SIG-M5 (cell line): ENCODE measurements around the gene IFITM10.

Experiments
- DNase-seq: peaks from one replicate; lab custom pipeline; 2025; lab: John Stamatoyannopoulos, UW

Gene IFITM10

DNA sequence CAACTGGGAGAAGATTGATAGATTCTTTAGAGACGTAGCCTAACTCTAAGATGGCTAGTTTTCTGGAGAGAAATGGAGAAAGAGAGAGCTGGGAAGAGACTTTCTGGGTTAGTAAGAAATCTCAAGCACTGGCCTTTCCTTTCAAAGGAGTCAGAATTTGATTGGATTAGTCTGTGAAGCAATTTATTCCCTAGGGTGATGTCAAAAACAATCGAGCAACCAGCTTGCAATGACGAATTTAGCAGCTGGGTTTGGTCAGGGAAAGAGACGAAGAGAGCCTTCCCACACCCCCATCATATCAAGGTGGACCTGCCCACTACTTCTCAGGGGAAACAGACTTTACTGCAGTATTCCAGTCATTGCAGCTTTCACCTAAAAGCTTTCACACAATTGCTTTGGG lies 42.6 kb downstream of the IFITM10 start:
- DNase-seq, result no peak

DNA sequence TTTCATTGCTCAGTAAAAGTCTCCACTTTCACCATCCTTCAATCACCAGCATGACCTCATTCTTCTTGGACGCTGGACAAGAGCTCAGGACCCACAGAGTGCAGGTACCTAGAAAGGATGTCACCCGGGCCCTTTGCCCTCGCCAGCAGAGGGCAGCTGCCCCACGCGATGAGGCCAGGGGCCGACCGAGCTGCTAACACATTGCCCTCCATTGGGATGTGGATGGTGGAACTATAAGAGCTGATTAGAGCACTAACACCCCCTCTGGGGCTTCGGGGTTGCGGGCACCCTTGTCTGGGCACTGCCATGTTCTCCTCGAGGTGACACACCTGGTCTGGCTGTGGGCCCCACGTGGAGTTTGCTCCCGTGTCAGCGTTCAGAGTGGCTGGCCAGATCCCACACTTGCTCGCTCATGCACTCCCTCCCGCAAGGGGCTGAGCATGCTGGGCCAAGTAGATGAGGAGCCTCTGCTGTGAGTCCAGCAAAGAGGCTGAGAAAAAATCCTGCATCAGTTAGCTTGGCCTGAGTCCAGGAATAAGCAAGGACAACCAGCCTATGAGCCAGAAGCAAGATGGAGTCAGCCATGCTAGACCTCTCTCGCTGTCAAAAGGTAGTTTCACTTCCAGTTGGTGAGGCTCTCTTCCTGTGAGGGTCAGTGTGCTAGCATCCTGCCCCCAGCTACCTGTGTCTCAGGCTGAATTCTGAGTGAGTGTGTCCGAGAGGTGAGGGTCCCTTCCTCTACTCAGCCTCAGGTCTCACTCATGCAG lies 43.6 kb downstream of the IFITM10 start:
- no peak for DNase-seq

DNA sequence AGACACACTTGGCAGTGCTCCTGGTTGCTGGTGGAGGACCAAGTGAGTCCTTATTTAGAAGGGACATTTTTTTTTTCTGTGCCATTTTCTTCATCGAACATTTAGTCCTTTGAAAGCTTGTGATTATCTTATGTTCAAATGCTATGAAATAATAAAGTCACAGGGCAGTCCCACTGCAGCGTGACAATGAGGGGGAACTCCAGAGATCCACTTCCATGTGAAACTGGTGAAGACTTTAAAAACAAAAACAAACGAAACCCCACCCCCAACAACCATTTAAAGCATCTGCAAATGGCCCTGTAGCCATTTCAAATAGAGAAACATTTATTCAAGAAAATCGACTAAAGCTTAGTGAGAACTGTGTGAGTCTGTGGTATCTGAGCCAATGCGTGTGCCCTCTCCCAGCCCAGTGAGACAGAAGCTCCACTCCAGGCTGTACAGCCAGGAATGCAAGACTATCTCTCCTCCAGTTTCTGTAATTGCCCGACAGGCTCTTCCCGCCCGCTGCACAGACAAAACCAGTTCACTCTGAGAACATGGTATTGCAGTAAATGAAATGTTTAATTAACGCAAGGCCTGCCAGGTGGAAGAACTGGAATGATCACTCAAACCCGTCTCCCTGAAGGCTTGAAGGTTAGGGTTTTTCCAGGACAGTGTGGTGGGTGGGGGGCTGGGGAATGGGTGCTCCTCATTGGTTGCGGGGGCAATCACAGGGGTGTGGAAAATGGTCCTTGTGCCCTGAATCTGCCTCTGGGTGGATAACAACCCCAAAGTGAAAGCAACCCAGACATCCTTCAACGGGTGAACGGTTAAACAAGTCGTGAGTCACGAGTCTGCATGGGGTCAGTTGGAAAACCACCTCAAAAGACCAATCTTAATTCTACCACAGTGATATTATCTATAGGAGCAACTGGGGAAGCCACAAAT lies 45.0 kb downstream of the IFITM10 start:
- DNase-seq, result no peak

DNA sequence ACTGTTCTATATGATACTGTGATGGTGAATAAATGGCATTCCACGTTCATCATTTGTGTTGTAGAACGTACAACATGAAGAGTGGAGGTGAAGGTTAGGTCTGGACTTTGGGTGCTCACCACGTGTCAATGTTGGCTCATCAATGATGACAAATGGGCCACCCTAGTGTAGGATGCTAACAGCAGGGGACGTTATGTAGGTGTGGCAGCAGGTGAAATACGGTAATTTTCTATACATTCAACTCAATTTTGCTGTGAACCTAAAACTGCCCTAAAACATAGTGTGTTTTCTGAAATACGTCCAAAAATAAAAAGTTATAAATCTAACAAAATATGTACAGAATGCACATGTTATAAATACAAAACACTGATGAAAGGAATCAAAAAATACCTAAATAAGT lies 47.2 kb downstream of the IFITM10 start:
- DNase-seq, result no peak

DNA sequence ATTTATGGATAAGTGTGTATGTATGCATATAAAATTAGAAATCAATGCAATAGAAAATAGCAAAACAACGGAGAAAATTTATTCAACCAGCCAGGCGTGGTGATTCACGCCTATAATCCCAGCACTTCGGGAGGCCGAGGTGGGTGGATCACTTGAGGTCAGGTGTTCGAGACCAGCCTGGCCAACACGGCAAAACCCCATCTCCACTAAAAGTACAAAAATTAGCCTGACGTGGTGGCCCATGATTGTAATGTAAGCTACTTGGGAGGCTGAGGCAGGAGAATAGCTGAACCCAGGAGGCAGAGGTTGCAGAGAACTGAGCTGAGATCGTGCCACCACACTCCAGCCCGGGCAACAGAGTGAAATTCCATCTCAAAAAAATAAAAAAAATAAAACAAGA lies 47.9 kb downstream of the IFITM10 start:
- DNase-seq, result no peak

DNA sequence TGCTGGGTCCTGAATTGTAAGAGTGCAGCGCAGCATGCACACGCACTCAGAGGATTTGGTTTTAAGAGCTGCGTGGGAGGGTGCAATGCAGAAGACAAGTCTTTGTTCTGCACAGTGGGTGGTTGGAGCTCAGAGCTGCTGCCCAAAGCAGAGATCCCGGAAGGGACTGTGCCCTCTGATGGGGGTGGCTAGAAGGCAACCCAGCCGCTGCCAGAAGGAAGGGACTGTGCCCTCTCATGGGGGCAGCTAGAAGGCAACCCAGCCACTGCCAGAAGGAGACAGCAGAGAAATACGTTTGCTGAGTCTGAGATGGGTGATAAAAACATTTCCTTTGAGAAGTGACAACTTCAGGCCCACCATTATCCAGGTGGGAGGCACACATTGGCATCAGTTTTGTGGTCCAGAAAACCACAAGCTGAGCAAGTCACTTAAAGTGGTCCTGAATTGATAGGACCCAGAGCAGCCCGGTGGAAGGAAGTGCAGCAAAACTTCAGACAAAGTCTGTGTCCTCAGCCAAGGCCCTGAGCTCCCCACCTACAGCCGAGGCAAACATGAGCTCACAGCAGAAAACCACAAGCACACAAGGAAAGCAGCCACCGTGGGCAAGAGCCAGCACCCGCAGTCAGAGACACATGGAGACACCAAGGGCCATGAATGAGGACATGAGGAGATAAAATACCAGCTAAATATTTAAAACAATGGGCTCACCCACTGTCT lies 49.1 kb downstream of the IFITM10 start:
- no peak for DNase-seq

DNA sequence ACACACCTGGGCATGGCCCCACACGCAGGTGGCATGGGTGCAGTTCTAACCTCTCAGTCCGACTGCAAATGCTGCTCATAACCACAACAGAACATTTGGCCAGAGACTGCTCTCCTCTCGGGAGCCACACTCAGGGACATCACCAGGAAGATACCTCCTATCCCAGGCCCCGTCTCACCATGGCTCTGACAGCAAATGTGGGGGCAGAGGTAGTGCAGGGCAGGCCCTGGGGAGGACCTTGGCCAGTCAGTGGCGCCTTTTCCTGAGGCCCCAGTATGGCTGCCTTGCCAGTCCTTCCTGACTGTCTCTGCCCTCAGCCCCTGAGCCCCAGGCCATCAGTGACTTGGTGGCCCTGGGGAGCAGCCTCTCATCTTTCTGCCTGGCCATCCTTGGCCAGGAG lies 50.6 kb downstream of the IFITM10 start:
- no peak for DNase-seq

DNA sequence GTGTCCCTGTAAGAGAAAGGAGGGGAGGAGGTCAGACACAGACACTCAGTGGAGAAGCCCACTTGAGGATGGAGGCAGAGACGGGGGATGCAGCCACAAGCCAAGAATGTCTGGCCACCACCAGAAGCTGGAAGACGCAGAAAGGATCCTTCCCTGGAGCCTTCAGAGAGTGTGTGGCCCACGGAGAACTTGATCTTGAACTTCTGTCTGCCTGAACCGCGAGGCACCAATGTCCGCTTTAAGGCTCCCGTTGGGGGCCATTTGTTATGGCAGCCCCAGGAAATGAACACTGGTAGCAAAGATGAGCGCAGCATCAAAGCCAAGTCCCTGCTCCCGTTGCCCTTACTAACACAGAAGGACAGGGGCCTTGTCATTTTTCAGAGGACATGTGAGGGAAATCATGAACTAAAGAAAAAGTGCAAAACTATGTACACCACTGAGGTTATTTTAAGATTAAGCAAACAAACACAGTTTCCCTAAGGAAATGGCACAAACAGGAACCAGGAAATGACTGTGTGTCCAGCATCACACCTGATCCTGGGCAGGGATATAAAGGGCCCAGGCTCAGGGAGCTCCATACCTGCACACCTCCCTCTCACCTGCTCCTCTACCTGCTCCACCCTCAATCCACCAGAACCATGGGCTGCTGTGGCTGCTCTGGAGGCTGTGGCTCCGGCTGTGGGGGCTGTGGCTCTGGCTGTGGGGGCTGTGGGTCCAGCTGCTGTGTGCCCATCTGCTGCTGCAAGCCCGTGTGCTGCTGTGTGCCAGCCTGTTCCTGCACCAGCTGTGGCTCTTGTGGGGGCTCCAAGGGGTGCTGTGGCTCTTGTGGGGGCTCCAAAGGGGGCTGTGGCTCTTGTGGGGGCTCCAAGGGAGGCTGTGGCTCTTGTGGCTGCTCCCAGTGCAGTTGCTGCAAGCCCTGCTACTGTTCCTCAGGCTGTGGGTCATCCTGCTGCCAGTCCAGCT lies 53.5 kb downstream of the IFITM10 start, which contains the start of gene KRTAP5-6:
KRTAP5-6 (plus strand) TSS at position 588 of the 963 bp plus-strand sequence; CDS start at position 639, 51 bp downstream.
- no peak for DNase-seq

DNA sequence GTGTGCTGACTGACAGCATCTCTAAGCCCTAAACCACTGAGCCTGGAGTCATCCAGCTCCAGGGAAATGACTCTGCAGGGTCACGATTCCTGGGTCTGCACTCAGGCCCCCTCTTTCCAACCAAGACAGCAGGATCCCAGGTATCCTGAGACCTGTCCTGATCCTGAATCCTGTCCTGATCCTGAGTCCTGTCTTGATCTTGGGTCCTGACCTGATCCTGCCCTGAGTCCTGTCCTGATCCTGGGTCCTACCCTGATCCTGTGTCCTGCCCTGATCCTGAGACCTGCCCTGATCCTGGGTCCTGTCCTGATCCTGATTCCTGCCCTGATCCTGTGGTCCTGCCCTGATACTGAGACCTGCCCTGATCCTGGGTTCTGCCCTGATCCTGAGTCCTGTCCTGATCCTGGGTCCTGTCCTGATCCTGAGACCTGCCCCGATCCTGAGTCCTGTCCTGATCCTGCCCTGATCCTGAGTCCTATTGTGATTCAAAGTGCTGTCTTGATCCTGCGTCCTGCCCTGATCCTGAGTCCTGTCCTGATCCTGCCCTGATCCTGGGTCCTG lies 54.8 kb downstream of the IFITM10 start:
- no peak for DNase-seq

DNA sequence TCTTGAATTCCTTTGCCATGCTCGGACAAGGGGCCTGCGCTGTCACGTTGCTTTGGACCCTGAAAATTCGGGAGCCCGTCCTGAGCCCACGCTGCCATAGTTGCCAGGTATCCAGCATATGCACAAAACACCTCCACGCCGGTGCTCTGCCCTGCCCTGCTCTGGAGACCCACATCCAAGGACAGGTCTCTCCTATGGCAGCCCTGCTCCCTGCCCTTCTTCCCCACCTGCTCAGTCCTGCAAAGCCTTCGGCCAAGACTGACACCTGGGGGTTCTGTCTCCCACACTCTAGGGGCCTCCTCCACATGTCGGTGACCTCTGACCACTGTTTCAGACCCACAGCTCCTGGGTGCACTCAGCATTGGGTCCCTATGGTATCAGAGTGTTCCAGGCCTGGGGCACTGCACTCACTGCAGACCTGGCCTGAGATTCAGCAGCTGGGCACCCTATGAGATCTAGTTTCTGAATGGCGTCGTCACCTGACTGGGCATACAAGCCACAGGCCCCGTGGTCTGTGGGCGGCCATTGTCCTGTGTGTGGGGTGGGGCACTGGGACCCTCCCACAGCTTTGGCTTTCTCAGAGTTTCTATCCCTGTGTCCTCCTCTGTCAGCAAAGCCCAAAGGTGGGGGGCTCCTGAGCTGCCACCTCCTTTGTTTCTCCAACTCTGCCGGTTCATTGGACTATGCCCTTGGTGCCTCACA lies 55.4 kb downstream of the IFITM10 start:
- no peak for DNase-seq

DNA sequence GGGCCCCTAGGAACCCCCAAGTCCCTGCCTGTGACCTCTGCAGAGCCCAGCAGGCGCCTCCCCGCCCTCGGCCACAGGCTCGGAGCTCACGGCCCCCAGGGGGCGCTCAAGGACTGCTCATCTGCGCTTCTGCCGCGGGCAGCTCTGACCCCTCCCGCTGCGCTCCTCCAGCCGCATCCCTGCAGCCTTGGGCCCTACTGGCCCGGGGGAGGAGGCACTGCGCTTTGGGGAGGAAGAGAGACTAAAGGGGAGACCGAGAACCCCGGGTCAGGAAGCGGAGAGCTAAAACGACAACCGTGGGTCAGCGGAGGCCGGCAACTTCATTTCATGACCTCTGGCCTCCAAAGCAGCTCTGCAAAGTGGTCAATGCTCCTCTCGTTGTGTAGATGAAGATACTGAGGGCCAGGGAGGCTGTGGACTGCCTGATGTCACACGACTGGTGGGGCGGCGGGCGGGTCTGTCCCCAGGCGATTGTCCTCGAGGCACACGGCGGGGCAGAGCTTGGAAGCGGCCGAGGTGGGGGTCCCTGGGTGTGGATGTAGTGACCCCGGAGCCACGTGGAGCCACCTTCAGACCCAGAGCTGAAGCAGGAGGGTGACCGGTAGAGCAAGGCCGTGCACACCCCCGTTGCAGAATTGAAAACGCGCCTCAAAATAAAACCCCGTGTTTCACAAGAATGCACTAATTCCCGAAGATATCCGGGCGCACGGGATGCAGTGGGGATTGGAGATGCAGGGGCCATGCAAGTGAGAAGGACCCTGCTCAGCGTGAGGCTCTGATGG lies 56.1 kb downstream of the IFITM10 start:
- no peak for DNase-seq

DNA sequence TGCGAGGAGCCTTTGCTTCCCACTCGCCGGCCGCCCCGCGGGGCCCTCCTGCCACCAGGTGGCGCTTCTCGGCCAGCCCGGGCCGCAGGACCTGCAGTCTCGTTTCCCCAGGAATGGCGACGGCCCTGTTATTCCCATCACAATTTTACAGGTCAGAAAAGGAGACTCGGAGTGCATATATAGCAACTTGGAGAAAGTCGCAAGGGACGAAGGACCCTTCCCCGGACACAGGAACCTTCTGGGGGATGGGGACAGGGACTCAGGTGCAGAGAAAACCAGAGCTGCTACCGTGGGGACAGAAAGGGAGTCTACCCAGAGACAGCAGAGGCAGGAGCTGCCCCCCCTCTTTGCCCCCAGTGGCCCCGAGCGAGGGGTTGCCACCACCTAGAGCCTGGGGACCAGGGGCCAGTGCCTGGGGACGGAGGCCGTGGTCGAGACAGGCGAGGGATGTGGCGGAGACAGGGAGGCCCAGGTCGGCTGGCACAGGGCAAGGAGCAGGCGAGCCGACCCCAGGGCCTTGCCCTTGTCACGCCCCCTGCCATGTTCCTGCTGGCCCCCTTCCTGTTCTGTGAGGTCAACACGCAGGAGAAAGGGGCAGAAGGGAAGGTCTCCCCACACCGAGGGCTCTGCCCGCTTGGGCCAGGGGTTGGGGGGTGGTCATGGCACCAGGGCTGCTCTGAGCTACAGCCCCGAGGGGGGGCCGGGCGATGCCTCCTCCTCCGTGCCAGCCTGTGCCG lies 56.9 kb downstream of the IFITM10 start:
- no peak for DNase-seq

DNA sequence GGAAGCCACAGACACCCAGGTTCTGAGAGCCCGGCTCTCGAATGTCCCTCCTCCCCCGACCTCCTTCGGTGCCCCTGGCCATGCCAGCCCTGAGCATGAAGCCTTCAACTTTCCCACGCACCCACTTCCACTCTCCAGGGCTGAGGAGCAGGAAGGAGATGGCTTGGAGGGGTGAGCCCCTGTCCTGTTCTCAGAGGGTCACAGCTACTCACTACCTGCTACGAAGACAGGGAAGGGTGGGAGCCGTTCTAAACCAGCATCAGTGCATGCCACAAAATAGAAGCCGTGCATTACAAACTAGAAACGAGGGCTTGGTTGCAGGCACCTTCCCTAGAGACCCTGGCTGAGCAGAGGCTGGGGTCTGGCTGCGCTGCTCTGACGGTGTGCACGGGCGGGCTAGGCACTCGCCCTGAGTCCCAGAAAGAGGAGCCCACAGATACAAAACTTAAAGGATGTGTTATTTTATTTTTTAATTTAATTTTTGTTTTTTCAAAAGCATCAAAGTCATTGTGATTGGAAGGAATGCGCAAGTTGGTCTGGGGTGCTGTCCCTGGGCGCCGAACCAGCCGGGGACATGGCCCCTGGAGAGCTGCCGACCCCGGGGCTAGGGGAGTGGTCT lies 57.6 kb downstream of the IFITM10 start:
- no peak for DNase-seq

DNA sequence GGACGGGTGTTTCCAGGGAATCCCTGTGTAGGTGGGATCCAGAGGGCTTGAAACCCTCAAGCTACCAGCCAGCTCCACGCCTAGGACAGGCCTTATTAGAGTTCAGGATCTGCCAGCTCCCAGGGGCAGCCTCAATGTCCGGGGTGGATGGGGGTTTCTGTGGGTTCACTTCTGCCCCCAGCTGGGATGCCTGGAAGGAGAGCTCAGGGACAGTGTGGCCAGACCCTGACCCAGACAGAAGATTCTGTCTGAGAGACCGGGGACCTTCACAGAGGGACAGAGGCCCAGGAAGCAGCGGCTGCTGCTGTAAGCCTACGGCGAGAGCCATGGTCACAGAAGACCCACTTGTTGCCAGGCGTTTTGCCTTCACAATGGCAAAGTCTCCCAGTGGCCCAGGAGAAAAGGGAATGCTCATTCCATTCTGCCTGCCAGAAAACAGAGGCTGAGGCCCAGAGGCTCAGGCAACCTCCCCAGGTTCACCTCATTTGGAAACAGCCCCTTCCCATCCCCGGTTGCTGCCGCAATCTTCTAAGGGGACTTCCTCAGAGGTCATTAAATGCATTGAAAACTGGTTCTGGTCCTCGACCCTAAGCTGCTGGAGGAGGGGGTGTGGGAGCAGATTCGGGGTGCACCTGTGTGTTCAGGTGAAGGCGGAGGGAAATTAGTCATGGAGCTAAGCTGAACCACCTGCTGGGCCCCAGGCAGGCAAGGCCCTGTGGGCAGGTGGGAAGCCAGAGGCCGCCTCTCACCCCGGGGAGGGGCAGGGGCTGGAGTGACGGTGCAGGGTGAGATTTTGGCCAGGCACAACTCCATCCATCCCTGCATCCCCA lies 58.3 kb downstream of the IFITM10 start:
- no peak for DNase-seq

DNA sequence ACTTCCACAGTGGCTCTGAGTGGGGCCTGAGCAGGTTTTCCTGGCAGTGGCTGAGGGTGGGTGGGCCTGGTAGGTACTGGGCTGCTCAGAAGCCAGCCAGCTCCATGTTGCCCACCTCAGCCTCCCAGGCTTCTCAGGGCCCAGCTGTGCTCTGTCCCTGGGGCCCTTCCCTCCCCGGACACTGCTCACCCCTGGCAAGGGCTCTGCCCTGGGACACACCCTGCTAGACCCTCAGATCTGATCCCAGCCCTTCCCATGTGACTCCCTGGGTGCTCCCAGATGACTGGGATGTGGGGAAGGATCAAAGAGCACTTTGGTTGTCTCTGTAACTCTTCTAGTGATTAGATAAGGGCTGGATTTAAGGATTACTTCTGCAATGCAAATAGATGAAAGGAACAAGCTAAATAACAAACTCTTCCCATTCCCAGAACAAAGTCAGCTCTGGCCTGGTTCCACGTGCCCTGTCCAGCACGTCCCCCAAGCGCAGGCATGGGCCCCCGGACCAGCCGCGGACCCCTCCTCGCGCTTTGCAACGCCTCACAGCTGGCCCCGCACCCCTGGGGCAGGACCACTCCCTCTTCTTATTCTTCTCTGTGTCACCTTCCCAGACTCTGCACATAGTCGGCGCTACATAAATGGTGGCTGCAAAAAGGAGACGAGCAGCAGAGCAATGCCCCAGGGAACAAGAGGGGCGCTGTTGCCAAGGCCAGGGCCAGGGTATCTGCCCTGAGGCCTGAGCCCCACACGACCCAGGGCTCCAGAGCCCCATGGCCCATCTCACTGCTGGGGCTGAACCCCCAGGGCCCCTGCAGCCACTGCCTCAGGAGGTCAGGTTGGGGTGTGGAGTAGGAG lies 59.1 kb downstream of the IFITM10 start:
- no peak for DNase-seq
